ENCODE data around the gene MIER1. TPM values are rescaled to one million over a fixed set of nuclear protein-coding genes. Genes with fewer than 3 reads are reported as not detected.
A peak's percentile ranks its signal among the peaks of the same experiment; 100 is the strongest.

The MIER1 gene
- total RNA-seq, 1 donor from 2014 or later: 43.5 TPM

GRCh38 chr1:66920543-66920942 is 4.2 kb upstream of the MIER1 start:
- no peak overlapping the region for H3K9ac ChIP-seq
- peaks cover 41% of the 10 kb centered on the region for H3K79me2 ChIP-seq (ENCODE audit: low read depth)
- Mint-ChIP-seq H3K36me3 (peaks cover 38% of the 10 kb centered on the region), H3K4me1 (peaks cover 16% of the 10 kb centered on the region), H3K27me3 (ENCODE audit: insufficient read depth, low read depth) (no peaks in the 10 kb centered on the region), H3K4me3 (no peak overlapping the region), H3K27ac (no peak overlapping the region), H3K9me3 (peaks cover 12% of the 10 kb centered on the region)
- no peak overlapping the region for H3K4me2 ChIP-seq
- H3K9me3 ChIP-seq (ENCODE audit: low read depth): no peaks in the 10 kb centered on the region
- TF ChIP-seq EZH2 (IDR thresholded peaks at IDR 0.05) (no peak), EZH2phosphoT487 (IDR thresholded peaks at IDR 0.05) (no peak), CTCF (IDR thresholded peaks at IDR 0.05) (no peak)
- peaks cover 8% of the 10 kb centered on the region for H3F3A ChIP-seq (ENCODE audit: low read depth)
- peaks cover 16% of the 10 kb centered on the region for H4K20me1 ChIP-seq (ENCODE audit: low read depth)
- peaks cover 10% of the 10 kb centered on the region for H3K4me1 ChIP-seq
- no peak for DNase-seq (ENCODE audit: low spot score)
- no peak overlapping the region for H3K27ac ChIP-seq
- no peaks in the 10 kb centered on the region for H3K27me3 ChIP-seq
- peaks cover 5% of the 10 kb centered on the region for H3K36me3 ChIP-seq
- H3K4me3 ChIP-seq: no peak overlapping the region
- H2AFZ ChIP-seq (replicated peaks): no peak overlapping the region

GRCh38 chr1:66925558-66925910 is 744 bp downstream of the MIER1 start:
- peaks cover 78% of the 10 kb centered on the region for H3K79me2 ChIP-seq (ENCODE audit: low read depth)
- peak overlapping the region; percentile 74 for H3K4me3 ChIP-seq
- Mint-ChIP-seq H3K9me3 (no peaks in the 10 kb centered on the region), H3K27ac (peak overlapping the region; percentile 92), H3K36me3 (peaks cover 17% of the 10 kb centered on the region), H3K27me3 (ENCODE audit: insufficient read depth, low read depth) (no peaks in the 10 kb centered on the region), H3K4me3 (peak overlapping the region; percentile 94), H3K4me1 (peaks cover 36% of the 10 kb centered on the region)
- no peaks in the 10 kb centered on the region for H3K27me3 ChIP-seq
- peaks cover 36% of the 10 kb centered on the region for H3F3A ChIP-seq (ENCODE audit: low read depth)
- H3K27ac ChIP-seq: peak overlapping the region; percentile 93
- H3K9ac ChIP-seq: peak overlapping the region; percentile 21
- H3K36me3 ChIP-seq: no peaks in the 10 kb centered on the region
- DNase-seq (ENCODE audit: low spot score): no peak
- H4K20me1 ChIP-seq (ENCODE audit: low read depth): peaks cover 18% of the 10 kb centered on the region
- peak overlapping the region; percentile 40 for H2AFZ ChIP-seq (replicated peaks)
- no peaks in the 10 kb centered on the region for H3K9me3 ChIP-seq (ENCODE audit: low read depth)
- TF ChIP-seq EZH2 (IDR thresholded peaks at IDR 0.05) (no peak), EZH2phosphoT487 (IDR thresholded peaks at IDR 0.05) (no peak), CTCF (IDR thresholded peaks at IDR 0.05) (no peak)
- peaks cover 21% of the 10 kb centered on the region for H3K4me1 ChIP-seq
- peak overlapping the region; percentile 85 for H3K4me2 ChIP-seq

GRCh38 chr1:66925944-66926343 is 1.2 kb downstream of the MIER1 start:
- TF ChIP-seq EZH2phosphoT487 (IDR thresholded peaks at IDR 0.05) (no peak), EZH2 (IDR thresholded peaks at IDR 0.05) (no peak), CTCF (IDR thresholded peaks at IDR 0.05) (no peak)
- peak; percentile 54 for DNase-seq (ENCODE audit: low spot score)
- Histone ChIP-seq H3K4me2 (peak overlapping the region; percentile 85), H2AFZ (replicated peaks) (peak overlapping the region; percentile 40), H3K9ac (peak overlapping the region; percentile 21), H3F3A (ENCODE audit: low read depth) (peaks cover 40% of the 10 kb centered on the region), H3K36me3 (no peaks in the 10 kb centered on the region), H3K27me3 (no peaks in the 10 kb centered on the region), H3K4me1 (peaks cover 21% of the 10 kb centered on the region), H4K20me1 (ENCODE audit: low read depth) (peaks cover 18% of the 10 kb centered on the region), H3K79me2 (ENCODE audit: low read depth) (peaks cover 77% of the 10 kb centered on the region), H3K4me3 (peak overlapping the region; percentile 74), H3K27ac (peak overlapping the region; percentile 93), H3K9me3 (ENCODE audit: low read depth) (no peaks in the 10 kb centered on the region)
- peaks cover 36% of the 10 kb centered on the region for H3K4me1 Mint-ChIP-seq
- peak overlapping the region; percentile 94 for H3K4me3 Mint-ChIP-seq
- H3K9me3 Mint-ChIP-seq: no peaks in the 10 kb centered on the region
- H3K36me3 Mint-ChIP-seq: peaks cover 12% of the 10 kb centered on the region
- peak overlapping the region; percentile 72 for H3K27ac Mint-ChIP-seq
- no peaks in the 10 kb centered on the region for H3K27me3 Mint-ChIP-seq (ENCODE audit: insufficient read depth, low read depth)

Data from neural progenitor cell (in vitro differentiated cells).